Measurements from ENCODE around the gene BPIFB2.

- TF ChIP-seq POLR2AphosphoS5 (IDR thresholded peaks at IDR 0.05; ENCODE audit: low read depth, low read length) (no peak), POLR2A (IDR thresholded peaks at IDR 0.05; ENCODE audit: low read depth, low read length) (no peak), TAF1 (IDR thresholded peaks at IDR 0.05; ENCODE audit: low read depth, low read length) (no peak)
These were observed 24.7 kb upstream of the BPIFB2 start for GRCh38 chr20:32982617-32983458.
